Activated naive CD8-positive, alpha-beta T cell treated with anti-CD3 and anti-CD28 coated beads, Interleukin-2, amount 10 ng/mL, durations not matched to agents 7 days and 5 days (primary cell): ENCODE measurements around the gene ZBTB16. TPM values are rescaled to one million over a fixed set of nuclear protein-coding genes. Genes with fewer than 3 reads are reported as not detected.

Experiments used
- ATAC-seq: fragments of 150-1000 bp; cut with Tn5 transposase; one replicate; pipeline ENCODE4 v1.10.0; 2021; ENCODE audit warnings: low read depth, moderate library complexity
- POLR2A ChIA-PET: fragments of 350-600 bp; sonication (Branson Sonifier 250); formaldehyde crosslinking; loops from one replicate; lab custom pipeline; 2021; ENCODE audit warnings: antibody characterized with exemption; lab: Charles Lee
- DNase-seq: peaks from one replicate; pipeline ENCODE4 v3.0.0; 2021
- H3K27ac Mint-ChIP-seq: one replicate; pipeline ENCODE4 v1.8.0; 2022; ENCODE audit warnings: mild to moderate bottlenecking, mixed read lengths
- H3K27me3 Mint-ChIP-seq: one replicate; pipeline ENCODE4 v1.8.0; 2022; ENCODE audit warnings: mild to moderate bottlenecking, moderate library complexity, mixed read lengths
- H3K36me3 Mint-ChIP-seq: one replicate; pipeline ENCODE4 v1.8.0; 2021; ENCODE audit warnings: mild to moderate bottlenecking, mixed read lengths
- H3K4me1 Mint-ChIP-seq: one replicate; pipeline ENCODE4 v1.8.0; 2021; ENCODE audit warnings: mixed read lengths
- H3K4me3 Mint-ChIP-seq: one replicate; pipeline ENCODE4 v1.8.0; 2022; ENCODE audit warnings: mild to moderate bottlenecking, moderate library complexity, mixed read lengths
- H3K9me3 Mint-ChIP-seq: one replicate; pipeline ENCODE4 v1.8.0; 2021; ENCODE audit warnings: mixed read lengths
- total RNA-seq, 2 experiments: library from RNA; stranded (reverse); gene quantifications; one replicate each; pipeline ENCODE4 v1.2.3, GENCODE V29; 2021

The ZBTB16 gene
- total RNA-seq, 2 experiments from 2014 or later: 13.1 to 14.6 TPM

GRCh38 chr11:114083391-114084252 lies 24.1 kb downstream of the ZBTB16 start:
- peaks cover 35% of the 10 kb centered on the region for H3K4me1 Mint-ChIP-seq

DNA sequence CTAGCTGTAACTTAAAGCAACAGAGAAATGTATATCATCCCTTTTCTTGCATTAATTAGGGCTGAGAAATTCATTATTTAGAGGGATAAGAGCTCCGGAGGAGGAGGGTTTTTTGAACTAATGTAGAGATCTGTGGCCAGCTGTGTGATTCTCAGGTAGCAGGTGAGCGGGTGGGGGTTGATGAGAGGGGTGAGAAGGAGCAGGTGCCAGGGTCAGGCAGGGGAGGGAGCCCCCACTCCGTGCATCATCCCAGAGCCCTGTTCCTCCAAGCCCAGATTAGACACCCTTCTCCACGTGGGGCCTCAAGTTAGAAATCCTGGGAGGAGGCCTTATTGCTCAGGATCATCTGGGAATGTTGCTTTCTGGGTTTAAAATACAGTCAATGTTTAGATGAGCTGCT lies 24.9 kb downstream of the ZBTB16 start:
- peaks cover 32% of the 10 kb centered on the region for H3K4me1 Mint-ChIP-seq
- peaks cover 30% of the 10 kb centered on the region for H3K27me3 Mint-ChIP-seq
- DNase-seq (no peak), ATAC-seq (no peak)
- H3K27ac Mint-ChIP-seq: no peak overlapping the region
- peaks cover 2% of the 10 kb centered on the region for H3K36me3 Mint-ChIP-seq
- no peak overlapping the region for H3K4me3 Mint-ChIP-seq
- POLR2A ChIA-PET: no interaction called here
- no peaks in the 10 kb centered on the region for H3K9me3 Mint-ChIP-seq

More at GRCh38 chr11:114083391-114084252, 24.1 kb downstream of the ZBTB16 start:
- Mint-ChIP-seq H3K36me3 (peaks cover 2% of the 10 kb centered on the region), H3K9me3 (no peaks in the 10 kb centered on the region), H3K27me3 (peaks cover 32% of the 10 kb centered on the region), H3K27ac (no peak overlapping the region), H3K4me3 (no peak overlapping the region)
- DNase-seq (no peak), ATAC-seq (no peak)
- POLR2A ChIA-PET: no interaction called here

DNA sequence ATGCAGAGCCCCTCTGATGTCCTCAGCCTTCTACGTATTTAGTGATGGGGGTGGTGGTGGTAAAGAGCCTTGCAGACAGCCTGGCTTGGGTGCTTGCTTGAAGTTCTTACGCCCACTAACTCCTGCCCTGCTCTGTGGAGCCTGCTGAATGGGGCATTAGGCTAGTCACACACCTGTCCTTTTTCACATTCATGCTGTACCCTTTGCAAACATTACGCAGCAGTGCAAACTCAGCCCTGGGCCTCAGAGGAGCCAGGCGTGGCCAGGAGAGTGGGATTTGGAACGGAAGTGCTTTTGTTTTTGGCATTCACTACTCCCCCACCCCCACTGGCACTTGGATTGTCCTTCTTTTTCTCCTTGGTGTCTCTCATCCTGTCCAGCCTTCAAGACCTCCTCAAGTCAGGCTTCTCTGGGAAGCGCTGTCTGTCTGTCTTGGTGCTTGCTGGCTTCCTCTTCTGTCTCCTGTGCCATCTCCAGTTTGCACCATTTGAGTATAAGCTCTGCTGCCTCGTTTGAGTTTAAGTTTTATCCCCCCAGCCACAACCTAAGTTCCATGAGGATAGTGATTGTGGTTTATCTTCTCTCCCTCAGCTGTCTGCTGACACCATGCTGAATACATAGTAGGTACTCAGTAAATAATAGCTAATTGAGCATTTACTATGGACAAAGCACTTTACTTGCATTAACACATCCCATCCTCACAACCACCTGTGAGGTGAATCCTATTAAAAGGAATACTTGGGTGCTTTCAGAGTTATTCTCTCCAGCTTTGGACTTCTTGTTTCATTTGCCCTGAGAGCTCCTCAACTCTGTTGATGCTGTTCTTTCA lies 26.7 kb downstream of the ZBTB16 start:
- Mint-ChIP-seq H3K27me3 (peaks cover 30% of the 10 kb centered on the region), H3K36me3 (peaks cover 2% of the 10 kb centered on the region), H3K9me3 (no peaks in the 10 kb centered on the region), H3K27ac (no peak overlapping the region), H3K4me1 (peaks cover 27% of the 10 kb centered on the region), H3K4me3 (no peak overlapping the region)
- no peak for DNase-seq
- POLR2A ChIA-PET: no interaction called here
- no peak for ATAC-seq

DNA sequence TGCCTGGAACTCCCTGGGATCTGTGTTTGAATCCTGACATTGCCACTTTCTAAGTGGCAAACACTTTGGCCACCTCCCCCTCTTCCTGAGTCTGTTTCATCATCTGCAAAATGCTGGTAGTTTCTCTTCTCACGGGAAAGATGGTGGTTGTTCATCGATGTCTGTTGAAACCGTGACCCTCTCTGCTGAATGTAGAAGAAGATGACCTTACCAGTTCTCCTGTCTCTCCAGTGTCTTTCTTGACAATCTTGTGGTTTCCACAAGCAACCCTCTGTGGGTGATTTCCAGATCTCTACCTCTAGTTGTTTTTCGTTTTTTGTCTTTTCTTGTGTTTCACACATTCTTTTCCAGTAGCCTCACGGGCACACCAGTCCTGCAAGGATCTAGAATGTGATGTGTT lies 27.5 kb downstream of the ZBTB16 start:
- H3K4me1 Mint-ChIP-seq: peaks cover 29% of the 10 kb centered on the region
- DNase-seq (no peak), ATAC-seq (no peak)
- POLR2A ChIA-PET: no interaction called here
- no peaks in the 10 kb centered on the region for H3K9me3 Mint-ChIP-seq
- H3K36me3 Mint-ChIP-seq: peaks cover 2% of the 10 kb centered on the region
- H3K27me3 Mint-ChIP-seq: peaks cover 23% of the 10 kb centered on the region
- H3K27ac Mint-ChIP-seq: peak overlapping the region; percentile 35
- peak overlapping the region; percentile 11 for H3K4me3 Mint-ChIP-seq

DNA sequence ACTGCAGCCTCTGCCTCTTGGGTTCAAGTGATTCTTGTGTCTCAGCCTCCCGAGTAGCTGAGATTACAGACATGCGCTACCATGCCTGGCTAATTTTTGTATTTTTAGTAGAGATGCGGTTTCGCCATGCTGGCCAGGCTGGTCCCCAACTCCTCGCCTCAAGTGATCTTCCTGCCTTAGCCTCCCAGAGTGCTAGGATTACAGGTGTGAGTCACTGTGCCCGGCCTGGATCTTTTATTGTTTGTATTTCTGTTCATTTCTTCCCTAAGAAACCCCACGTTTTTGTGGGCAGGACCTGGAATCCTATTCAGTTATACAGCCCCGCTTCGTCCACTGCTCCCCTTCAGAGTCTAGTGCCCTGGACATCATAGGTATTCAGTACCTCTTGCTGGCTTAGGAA lies 28.7 kb downstream of the ZBTB16 start:
- Mint-ChIP-seq H3K4me1 (peaks cover 27% of the 10 kb centered on the region), H3K27me3 (peaks cover 15% of the 10 kb centered on the region), H3K4me3 (no peak overlapping the region), H3K27ac (no peak overlapping the region), H3K36me3 (peaks cover 2% of the 10 kb centered on the region), H3K9me3 (no peaks in the 10 kb centered on the region)
- no peak for DNase-seq
- ATAC-seq: no peak
- POLR2A ChIA-PET: no interaction called here

DNA sequence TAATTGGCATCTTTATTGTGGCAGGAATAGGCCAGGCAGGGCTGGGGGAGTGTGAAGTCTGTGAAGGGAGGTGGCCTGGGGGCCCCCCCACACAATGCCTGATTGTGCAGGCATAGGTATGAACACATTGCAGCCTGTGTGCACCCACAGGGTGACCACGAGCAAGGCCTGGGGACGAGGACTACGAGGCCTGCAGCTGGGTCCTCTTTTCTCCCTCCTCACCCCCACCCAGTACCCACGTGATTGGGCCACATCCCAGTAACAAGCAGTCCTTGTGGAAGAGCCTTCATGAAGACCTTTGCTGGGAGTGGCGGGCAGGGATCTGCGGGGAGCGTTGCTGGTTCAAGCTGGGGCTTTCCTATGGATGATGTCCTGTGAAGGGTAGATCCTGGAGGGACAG lies 29.3 kb downstream of the ZBTB16 start:
- POLR2A ChIA-PET: no interaction called here
- H3K4me1 Mint-ChIP-seq: peaks cover 27% of the 10 kb centered on the region
- no peak overlapping the region for H3K27ac Mint-ChIP-seq
- no peak overlapping the region for H3K4me3 Mint-ChIP-seq
- H3K27me3 Mint-ChIP-seq: peaks cover 10% of the 10 kb centered on the region
- no peaks in the 10 kb centered on the region for H3K9me3 Mint-ChIP-seq
- ATAC-seq: no peak
- peaks cover 2% of the 10 kb centered on the region for H3K36me3 Mint-ChIP-seq
- DNase-seq: no peak

GRCh38 chr11:114089748-114090147 lies 30.2 kb downstream of the ZBTB16 start:
- ATAC-seq (no peak), DNase-seq (no peak)
- H3K27ac Mint-ChIP-seq: no peak overlapping the region
- POLR2A ChIA-PET: interaction anchor here (0.7 kb wide), 1 partner anchor 29 kb away, joined by 4 read pairs; no protein-coding TSS in a partner anchor
- H3K4me1 Mint-ChIP-seq: peaks cover 22% of the 10 kb centered on the region
- no peak overlapping the region for H3K4me3 Mint-ChIP-seq
- peaks cover 2% of the 10 kb centered on the region for H3K36me3 Mint-ChIP-seq
- peaks cover 2% of the 10 kb centered on the region for H3K27me3 Mint-ChIP-seq
- no peaks in the 10 kb centered on the region for H3K9me3 Mint-ChIP-seq

- H3K27me3 Mint-ChIP-seq: peaks cover 2% of the 10 kb centered on the region
- POLR2A ChIA-PET: no interaction called here
- no peaks in the 10 kb centered on the region for H3K9me3 Mint-ChIP-seq
- DNase-seq (no peak), ATAC-seq (no peak)
- H3K27ac Mint-ChIP-seq: no peak overlapping the region
- H3K36me3 Mint-ChIP-seq: peaks cover 2% of the 10 kb centered on the region
- peaks cover 22% of the 10 kb centered on the region for H3K4me1 Mint-ChIP-seq
- H3K4me3 Mint-ChIP-seq: no peak overlapping the region
Measured at GRCh38 chr11:114090225-114090910, 30.9 kb downstream of the ZBTB16 start.

GRCh38 chr11:114090976-114091375 lies 31.5 kb downstream of the ZBTB16 start:
- Mint-ChIP-seq H3K36me3 (peaks cover 2% of the 10 kb centered on the region), H3K27ac (no peak overlapping the region)

DNA sequence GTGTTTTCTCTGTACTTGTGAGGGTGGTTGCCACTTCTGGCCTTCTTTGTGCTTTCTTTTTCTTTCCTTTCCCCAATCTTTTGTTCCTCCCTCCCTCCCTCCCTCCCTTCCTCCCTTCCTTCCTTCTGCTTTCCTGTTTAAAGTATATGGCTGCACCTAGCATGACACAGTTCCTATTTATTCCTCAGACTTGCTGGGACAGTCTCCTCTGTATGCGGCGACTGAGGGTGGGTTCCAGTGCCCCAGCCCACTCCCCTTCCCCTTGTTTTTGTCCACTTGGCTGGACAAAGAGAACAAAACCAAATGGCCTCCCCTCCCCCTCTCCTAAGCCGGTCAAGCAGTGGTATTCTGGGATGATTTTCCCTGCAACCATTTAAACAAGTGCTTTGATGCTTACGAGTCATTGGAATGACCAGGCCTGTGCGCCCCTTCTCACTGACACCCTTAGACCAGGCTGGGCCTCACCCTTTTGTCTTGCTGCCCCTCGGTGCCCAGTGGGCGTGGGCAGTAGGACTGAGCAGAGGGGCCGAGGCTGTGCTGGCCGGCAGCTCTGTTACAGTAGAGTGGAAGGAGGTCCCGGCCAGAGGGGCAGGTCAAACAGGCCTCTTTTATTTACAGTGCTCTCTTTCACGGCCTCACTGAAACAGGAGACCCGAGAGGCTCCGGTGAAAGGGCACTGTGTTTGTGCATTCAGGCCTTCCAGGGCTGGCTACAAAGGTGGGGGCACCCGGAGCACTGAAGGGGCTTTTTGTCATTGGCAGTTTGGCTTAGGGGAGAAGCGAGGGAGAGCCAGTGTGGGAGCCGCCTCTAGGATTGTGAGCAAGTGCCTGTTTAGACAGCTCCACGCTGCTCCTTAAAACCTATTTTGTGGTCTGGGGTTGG lies 32.2 kb downstream of the ZBTB16 start:
- Mint-ChIP-seq H3K27ac (no peak overlapping the region), H3K36me3 (peaks cover 2% of the 10 kb centered on the region)
- ATAC-seq: no peak

More at GRCh38 chr11:114090976-114091375, 31.5 kb downstream of the ZBTB16 start:
- ATAC-seq: no peak
- peaks cover 22% of the 10 kb centered on the region for H3K4me1 Mint-ChIP-seq
- H3K9me3 Mint-ChIP-seq: no peaks in the 10 kb centered on the region
- no peak for DNase-seq
- no peak overlapping the region for H3K4me3 Mint-ChIP-seq
- POLR2A ChIA-PET: no interaction called here
- H3K27me3 Mint-ChIP-seq: peaks cover 2% of the 10 kb centered on the region

GRCh38 chr11:114092478-114092877 lies 33.0 kb downstream of the ZBTB16 start:
- ATAC-seq: no peak
- Mint-ChIP-seq H3K27ac (no peak overlapping the region), H3K9me3 (no peaks in the 10 kb centered on the region), H3K36me3 (peaks cover 2% of the 10 kb centered on the region), H3K4me1 (peaks cover 13% of the 10 kb centered on the region), H3K27me3 (peaks cover 2% of the 10 kb centered on the region), H3K4me3 (no peak overlapping the region)
- POLR2A ChIA-PET: no interaction called here
- no peak for DNase-seq

More for the DNA sequence above, 32.2 kb downstream of the ZBTB16 start:
- Mint-ChIP-seq H3K9me3 (no peaks in the 10 kb centered on the region), H3K4me1 (peaks cover 20% of the 10 kb centered on the region), H3K27me3 (peaks cover 2% of the 10 kb centered on the region), H3K4me3 (no peak overlapping the region)
- POLR2A ChIA-PET: no interaction called here
- no peak for DNase-seq

GRCh38 chr11:114092953-114093352 lies 33.4 kb downstream of the ZBTB16 start:
- H3K4me3 Mint-ChIP-seq: no peak overlapping the region
- ATAC-seq: no peak
- peaks cover 8% of the 10 kb centered on the region for H3K4me1 Mint-ChIP-seq
- no peaks in the 10 kb centered on the region for H3K9me3 Mint-ChIP-seq
- H3K27me3 Mint-ChIP-seq: peaks cover 2% of the 10 kb centered on the region
- DNase-seq: no peak
- no peaks in the 10 kb centered on the region for H3K36me3 Mint-ChIP-seq
- POLR2A ChIA-PET: no interaction called here
- no peak overlapping the region for H3K27ac Mint-ChIP-seq
